GM18867 (cell line): ENCODE measurements around the gene THRAP3.

Experiments
- ATAC-seq: cut with Tn5 transposase; IDR thresholded peaks from one replicate; pipeline ENCODE4 v1.9.1; 2021; ENCODE audit warnings: mild to moderate bottlenecking, moderate library complexity; ENCODE audit not compliant: unreplicated experiment

THRAP3 gene

DNA sequence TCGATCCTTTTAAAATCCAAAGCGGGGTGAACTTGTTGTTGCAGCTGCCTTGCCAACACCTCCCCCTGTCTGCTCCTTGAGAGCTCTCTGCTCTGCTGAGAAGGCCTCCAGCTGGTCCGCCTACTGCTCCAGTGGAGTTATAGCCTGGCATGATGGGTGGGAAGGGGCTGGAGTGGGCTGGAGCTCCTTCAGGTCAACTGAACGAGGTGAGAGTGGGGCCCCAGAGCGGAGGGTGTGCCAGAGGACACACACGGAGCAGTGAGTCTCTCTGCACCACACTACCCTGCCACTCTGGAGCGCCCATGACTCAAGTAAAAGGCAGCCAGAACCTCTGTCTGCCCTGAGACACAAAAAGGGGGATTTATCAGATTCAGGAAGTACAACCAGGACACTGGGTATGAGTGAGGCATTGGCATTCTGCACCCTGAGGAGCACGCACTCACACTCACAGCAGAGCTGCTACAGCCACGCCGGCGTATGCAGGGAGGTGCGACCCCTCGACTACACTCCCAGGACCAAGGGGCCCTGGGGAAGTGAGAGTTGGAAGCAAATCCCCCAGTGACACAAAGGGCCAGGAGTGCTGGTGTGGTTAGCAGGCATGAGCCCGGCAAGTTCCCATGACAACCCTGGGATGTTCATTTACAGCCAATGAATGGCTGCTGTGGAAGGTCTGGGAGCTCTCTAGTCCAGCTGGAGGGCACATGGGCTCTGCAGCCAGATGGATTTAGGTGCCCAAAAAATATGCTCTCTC lies 127.2 kb downstream of the THRAP3 start:
- ATAC-seq: no peak

DNA sequence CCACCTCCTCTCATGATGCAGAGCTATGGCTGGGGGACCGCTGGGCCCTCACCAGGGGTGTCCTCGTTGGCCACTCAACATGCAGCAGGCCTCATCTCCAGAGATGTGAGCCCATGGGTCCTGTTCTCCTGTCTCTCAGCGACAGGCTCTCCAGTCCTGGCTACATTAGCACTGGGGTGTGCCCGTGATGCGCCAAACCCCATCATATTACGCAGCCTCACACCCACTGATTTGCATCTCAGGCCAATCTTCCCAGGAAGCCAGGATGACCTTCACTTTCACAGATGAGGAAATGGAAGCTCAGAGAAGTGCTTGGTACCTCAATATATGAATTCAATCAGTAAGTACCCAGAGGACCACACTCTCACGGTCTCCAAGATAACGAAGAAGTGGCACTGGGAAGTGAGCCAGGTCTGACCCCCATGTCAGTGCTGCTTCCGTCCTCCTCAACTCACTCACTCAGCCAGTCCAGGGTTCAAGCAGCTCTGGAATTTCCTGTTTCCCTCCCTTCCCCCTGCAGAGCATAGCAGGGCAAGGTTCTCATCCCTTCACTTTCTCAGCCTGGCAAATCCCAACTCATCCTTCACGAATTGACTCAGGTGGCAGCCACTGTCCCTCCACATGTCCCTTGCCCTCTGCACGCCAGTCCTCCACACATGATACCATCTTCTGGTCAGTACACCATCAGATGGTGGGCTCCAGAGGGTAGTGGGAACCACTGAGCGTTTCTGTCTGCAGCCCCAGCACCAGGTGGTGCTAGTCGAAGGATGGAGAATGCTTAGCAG lies 128.1 kb downstream of the THRAP3 start:
- ATAC-seq: no peak

DNA sequence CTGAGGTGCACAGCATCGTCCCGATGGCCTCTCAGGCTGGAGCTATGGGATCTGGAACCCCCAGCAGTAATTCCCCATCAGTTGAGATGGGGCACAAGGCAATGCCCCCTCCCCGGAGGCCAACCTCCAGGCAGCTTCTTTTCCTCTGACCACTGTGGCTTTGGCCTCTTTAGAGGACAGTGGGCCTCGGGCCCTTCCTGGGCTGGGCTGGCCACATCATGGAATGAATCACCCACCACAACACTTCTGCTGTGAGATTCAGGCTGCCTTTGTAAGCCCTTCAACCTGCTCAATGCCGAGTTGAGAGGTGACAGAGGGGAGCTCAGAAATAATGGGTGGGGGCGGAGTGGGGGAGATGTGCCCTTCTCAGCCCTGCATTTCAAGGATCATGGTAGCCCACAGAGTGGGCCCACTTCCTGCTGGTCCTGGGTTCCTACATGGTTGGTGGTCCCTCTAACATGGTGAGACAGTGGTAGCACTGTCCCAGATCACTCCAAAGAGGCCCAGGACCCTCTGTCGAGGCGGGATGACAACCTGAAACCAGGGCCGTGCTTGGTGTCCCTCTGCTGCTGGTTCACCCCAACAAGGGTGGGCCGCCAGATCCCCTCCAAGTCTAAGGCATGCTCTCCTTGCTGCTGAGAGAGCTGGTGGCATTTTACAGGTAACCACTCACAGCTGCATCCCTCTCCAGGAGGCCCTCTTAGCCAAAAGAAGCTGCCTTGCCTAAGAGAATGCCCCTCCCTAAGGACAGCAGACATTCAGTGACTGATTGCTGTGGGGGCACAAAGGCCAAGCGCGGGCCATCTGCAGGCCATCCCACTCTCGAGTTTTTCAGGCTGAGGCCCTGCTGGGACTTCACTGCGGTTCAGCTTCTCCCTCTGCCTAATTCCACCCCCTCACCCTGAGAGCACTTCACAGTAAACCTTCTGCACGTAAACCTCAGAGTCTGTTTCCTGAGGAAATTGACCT lies 129.0 kb downstream of the THRAP3 start:
- no peak for ATAC-seq

DNA sequence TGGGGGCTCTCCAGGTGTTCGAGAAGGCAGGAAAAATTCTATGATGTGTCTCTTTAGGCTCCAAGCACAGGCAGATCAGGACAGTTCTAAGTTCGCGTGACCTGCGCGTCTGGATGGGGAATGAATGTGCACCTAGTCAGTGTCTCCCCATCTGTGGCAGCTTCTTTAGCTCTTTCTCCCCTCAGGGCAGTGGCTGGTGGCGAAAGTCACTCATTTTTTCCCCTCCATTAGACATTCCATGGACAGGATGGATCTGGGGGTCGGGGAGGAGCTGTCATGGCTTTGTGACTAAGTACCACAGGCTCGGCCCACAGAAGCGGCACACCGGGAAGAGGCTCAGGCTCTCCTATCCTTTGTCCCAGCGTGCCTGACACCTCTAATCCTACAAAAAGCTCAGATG lies 130.2 kb downstream of the THRAP3 start:
- no peak for ATAC-seq
